Dedifferentiated amniotic fluid mesenchymal stem cell (primary cell): ENCODE data around the gene LUM.

ENCODE experiments used
- DNase-seq: peaks from one replicate; pipeline ENCODE4 v3.0.0-alpha.2; 2016; ENCODE audit errors: extremely low spot score

Gene LUM

DNA sequence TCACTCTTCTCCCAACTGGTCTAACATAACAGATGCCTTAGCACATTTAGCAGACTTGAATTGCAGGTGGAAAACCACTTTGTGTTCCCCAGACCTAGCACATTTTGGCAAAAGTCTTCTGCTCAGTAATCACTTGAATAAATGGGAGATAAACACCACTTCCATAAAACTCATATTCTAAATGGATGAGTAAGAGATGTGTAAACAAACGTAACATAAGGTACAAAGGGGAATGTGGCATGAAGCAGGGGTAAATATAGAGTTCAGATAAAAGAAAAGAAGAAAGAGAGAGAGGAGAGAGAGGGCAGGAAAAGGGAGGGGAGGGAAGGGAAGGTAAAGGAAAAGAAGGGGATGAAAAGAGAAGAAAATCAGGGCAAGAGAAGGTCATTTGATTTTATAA, 36.4 kb downstream of the LUM start:
- no peak for DNase-seq

GRCh38 chr12:91074154-91074709, 37.1 kb downstream of the LUM start:
- DNase-seq = peak; percentile 63

- no peak for DNase-seq
These were observed 37.9 kb downstream of the LUM start for GRCh38 chr12:91073426-91073825.

DNA sequence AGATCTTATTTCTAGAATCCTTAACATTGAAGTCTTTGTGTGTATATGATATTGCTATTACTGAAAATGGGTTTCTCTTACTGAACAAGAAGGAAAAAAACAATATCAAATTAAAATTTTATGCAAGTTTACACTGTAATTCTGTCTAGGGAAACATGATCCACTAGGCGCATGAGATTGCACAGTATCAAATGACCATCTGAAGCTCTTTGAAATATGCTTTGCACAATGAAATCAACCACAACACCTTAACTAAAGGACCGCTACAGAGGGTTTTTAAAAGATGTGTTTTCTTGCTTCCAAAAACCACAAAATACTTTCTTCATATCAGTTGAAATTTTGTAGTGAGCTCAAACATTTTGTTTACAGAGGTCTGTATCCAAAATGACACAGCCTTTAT, 38.4 kb downstream of the LUM start:
- DNase-seq = no peak

DNA sequence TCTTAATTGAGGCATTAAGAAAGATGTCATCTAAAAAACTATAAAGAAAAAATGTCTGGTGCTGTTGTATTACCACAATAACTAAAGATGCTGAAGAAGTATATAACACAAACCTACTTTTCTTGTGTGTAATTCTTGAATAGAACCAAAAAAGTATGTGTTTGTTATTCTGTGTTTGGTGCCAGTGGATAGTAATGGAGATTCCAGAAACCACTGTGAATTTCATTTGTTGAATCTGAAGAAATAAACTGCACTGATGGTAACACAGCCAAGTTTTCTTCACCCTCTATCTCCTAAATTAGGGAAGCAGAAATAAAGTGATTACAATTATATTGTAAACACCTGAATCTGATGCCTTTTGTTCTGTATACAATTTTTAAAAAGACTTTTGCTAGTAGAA, 40.4 kb downstream of the LUM start:
- DNase-seq = no peak

DNA sequence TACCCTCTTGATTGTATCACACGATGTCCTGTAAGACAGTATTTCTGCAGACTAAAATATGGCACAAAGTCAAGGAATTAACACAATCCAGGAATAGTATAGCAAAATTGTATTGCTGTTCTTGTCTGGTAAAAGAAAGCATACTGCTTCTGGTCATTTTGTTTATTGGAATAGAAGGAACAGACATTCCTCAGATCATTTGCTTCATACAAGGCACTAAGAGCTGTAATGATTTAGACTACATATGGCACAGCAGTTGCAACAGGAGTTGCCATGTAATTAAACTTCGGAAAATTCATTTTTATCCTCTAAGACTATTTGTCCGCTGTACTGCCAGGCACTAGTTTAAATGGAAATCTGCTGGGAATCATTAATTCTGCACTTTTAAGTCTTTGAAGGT, 45.9 kb downstream of the LUM start:
- DNase-seq = no peak

GRCh38 chr12:91064640-91065039, 46.7 kb downstream of the LUM start:
- no peak for DNase-seq

DNA sequence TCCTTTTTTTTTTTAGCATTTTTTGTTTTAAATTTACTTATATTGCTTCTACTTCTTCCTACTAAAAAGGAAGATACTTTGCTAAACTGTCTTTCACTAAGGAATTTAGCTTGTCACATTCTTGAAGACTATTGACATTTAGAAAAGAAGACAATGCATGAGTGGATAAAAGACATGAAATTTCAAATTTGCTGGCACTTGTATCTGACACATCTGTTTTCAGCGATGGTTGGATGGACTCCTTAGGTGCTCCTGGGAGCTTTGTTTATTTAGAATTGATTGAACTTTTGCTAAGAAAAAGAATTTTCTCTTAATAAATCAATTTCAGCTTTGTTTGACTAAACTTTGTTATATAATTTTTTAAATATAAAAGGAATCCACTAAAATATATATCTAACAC, 50.2 kb downstream of the LUM start:
- no peak for DNase-seq

- DNase-seq = no peak
These were observed 52.1 kb downstream of the LUM start for GRCh38 chr12:91059211-91059610.

GRCh38 chr12:91058786-91059185, 52.5 kb downstream of the LUM start:
- no peak for DNase-seq

DNA sequence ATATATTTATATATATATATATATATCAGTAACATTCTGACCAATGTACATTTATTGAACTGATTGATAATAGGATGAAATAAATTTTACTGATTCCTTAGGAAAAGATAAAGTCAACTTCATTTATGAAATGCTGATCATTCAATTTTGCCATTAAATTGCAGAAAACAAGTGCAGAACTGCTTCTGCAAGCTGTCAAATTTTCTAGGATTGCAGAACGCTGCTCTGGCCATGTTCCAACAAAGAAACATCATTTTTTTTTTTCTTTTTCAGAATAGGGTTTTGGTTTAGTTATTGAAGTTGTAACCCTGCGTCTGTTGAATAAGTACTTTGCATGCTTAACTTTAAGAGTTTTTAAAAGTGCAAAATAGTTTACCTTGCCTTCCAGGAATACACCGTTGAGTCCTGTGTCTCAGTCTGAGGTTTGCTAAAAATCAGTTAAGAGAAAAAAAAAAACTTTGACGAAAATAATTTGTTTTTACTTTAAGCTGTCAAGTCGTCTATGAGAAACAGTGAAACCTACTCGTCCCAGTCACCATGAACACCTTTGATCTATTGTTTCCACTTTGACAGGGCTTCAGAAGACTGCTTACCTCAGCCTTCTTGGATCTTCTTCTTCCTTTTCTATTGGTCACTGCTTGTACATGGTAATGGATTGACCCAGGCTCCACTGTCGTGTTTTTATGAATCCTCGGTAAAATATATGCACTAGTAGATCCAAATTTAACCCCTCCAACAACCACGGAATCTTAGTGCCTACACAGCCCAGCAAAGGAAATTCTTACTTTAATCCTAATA, 53.7 kb downstream of the LUM start, which contains the start of gene KERA:
Gene KERA, minus strand, starts transcription at position 657 of the 798 bp plus-strand sequence. CDS start 1,743 bp downstream, outside the sequence.
- DNase-seq = no peak

- no peak for DNase-seq
These were observed 54.8 kb downstream of the LUM start for GRCh38 chr12:91056488-91056887.

- no peak for DNase-seq
These were observed 55.3 kb downstream of the LUM start for GRCh38 chr12:91055976-91056375.

GRCh38 chr12:91053951-91054715, 57.2 kb downstream of the LUM start:
- DNase-seq = peak; percentile 92
